HG03354 (cell line): Measurements from ENCODE around the gene SLC35G3.
"Not testable (repeated sequence)": the region's sequence is repeated elsewhere in the genome, so short reads cannot be mapped to it uniquely, and the experiment has no call there.

Experiments
- ATAC-seq: cut with Tn5 transposase; IDR thresholded peaks from one replicate; pipeline ENCODE4 v1.9.1; 2021; ENCODE audit warnings: mild to moderate bottlenecking; ENCODE audit not compliant: unreplicated experiment, poor library complexity, severe bottlenecking

The SLC35G3 gene

GRCh38 chr17:35194001-35194400 lies at the start of gene SLC35G3:
SLC35G3 (minus strand) TSS chr17:35194393; CDS start chr17:35194307, 86 bp downstream.
- not testable (repeated sequence) for ATAC-seq

- no peak for ATAC-seq
Measured at GRCh38 chr17:35243561-35244340, 49.6 kb upstream of the SLC35G3 start.

- ATAC-seq = peak; percentile 78
Measured at GRCh38 chr17:35242805-35243560, 48.8 kb upstream of the SLC35G3 start, which contains the start of gene SLFN5. SLFN5 (plus strand) TSS chr17:35243072; CDS start chr17:35258691, 15,619 bp downstream.

- ATAC-seq = peak; percentile 68
Measured at GRCh38 chr17:35242158-35242804, 48.1 kb upstream of the SLC35G3 start.

- no peak for ATAC-seq
Measured at GRCh38 chr17:35241520-35241919, 47.3 kb upstream of the SLC35G3 start.

- ATAC-seq = no peak
Measured at GRCh38 chr17:35240861-35241260, 46.7 kb upstream of the SLC35G3 start.

- ATAC-seq = no peak
Measured at GRCh38 chr17:35239823-35240222, 45.6 kb upstream of the SLC35G3 start.

GRCh38 chr17:35238821-35239220 lies 44.6 kb upstream of the SLC35G3 start:
- ATAC-seq = no peak

GRCh38 chr17:35236821-35237220 lies 42.6 kb upstream of the SLC35G3 start:
- no peak for ATAC-seq

- no peak for ATAC-seq
Measured at GRCh38 chr17:35235917-35236316, 41.7 kb upstream of the SLC35G3 start.

GRCh38 chr17:35235289-35235688 lies 41.1 kb upstream of the SLC35G3 start:
- no peak for ATAC-seq

GRCh38 chr17:35234315-35234714 lies 40.1 kb upstream of the SLC35G3 start:
- ATAC-seq = not testable (repeated sequence)

GRCh38 chr17:35229638-35230037 lies 35.4 kb upstream of the SLC35G3 start:
- no peak for ATAC-seq

GRCh38 chr17:35227546-35227945 lies 33.4 kb upstream of the SLC35G3 start:
- no peak for ATAC-seq

GRCh38 chr17:35224436-35224835 lies 30.2 kb upstream of the SLC35G3 start:
- ATAC-seq = no peak

- no peak for ATAC-seq
Measured at GRCh38 chr17:35222452-35222851, 28.3 kb upstream of the SLC35G3 start.

GRCh38 chr17:35218915-35219314 lies 24.7 kb upstream of the SLC35G3 start:
- ATAC-seq = no peak

GRCh38 chr17:35217107-35217506 lies 22.9 kb upstream of the SLC35G3 start:
- ATAC-seq = no peak

- no peak for ATAC-seq
Measured at GRCh38 chr17:35214631-35215273, 20.6 kb upstream of the SLC35G3 start.

- ATAC-seq = no peak
Measured at GRCh38 chr17:35214192-35214591, 20.0 kb upstream of the SLC35G3 start.
